Karpas-422 (cell line): ENCODE data around the gene SDK1. TPM values are rescaled to one million over a fixed set of nuclear protein-coding genes. Genes with fewer than 3 reads are reported as not detected.

Experiments used
- DNase-seq: peaks from one replicate; pipeline ENCODE4 v3.0.0-alpha.2; 2015
- H2AFZ ChIP-seq: fragments of 200-600 bp; sonication (generic); 2 replicates; pipeline ENCODE4 v1.6.1; 2014; ENCODE audit warnings: antibody characterized with exemption, low read length, mixed read lengths
- H3K27ac ChIP-seq: fragments of 200-600 bp; sonication (generic); 2 replicates; pipeline ENCODE4 v1.5.1; 2014; ENCODE audit warnings: mild to moderate bottlenecking, low read length, moderate library complexity
- H3K27me3 ChIP-seq: fragments of 200-600 bp; sonication (generic); 2 replicates; pipeline ENCODE4 v1.6.1; 2014; ENCODE audit warnings: low read length, mixed read lengths
- H3K36me3 ChIP-seq: fragments of 200-600 bp; sonication (generic); 2 replicates; pipeline ENCODE4 v1.6.1; 2014; ENCODE audit warnings: low read length, mixed read lengths; ENCODE audit not compliant: insufficient read depth
- H3K4me1 ChIP-seq: fragments of 200-600 bp; sonication (generic); 2 replicates; pipeline ENCODE4 v1.6.1; 2014; ENCODE audit warnings: mild to moderate bottlenecking, low read length, mixed read lengths
- H3K4me2 ChIP-seq: fragments of 200-600 bp; sonication (generic); 2 replicates; pipeline ENCODE4 v1.6.1; 2014; ENCODE audit warnings: low read length, low read depth, mild to moderate bottlenecking; ENCODE audit not compliant: poor library complexity, severe bottlenecking
- H3K4me3 ChIP-seq: fragments of 200-600 bp; sonication (generic); 2 replicates; pipeline ENCODE4 v1.5.1; 2014; ENCODE audit warnings: mild to moderate bottlenecking, antibody characterized with exemption, low read length, mixed read lengths
- H3K79me2 ChIP-seq: fragments of 200-600 bp; sonication (generic); 2 replicates; pipeline ENCODE4 v1.6.1; 2014; ENCODE audit warnings: mild to moderate bottlenecking, low read length, mixed read lengths
- H3K9ac ChIP-seq: fragments of 200-600 bp; sonication (generic); 2 replicates; pipeline ENCODE4 v1.6.0; 2014; ENCODE audit warnings: low read length
- H3K9me2 ChIP-seq: fragments of 200-600 bp; sonication (generic), shearing (Covaris generic); replicated peaks from 2 replicates; pipeline ENCODE4 v1.6.0; 2014; ENCODE audit warnings: mild to moderate bottlenecking, low read length, moderate library complexity; ENCODE audit not compliant: insufficient read depth
- H3K9me3 ChIP-seq: fragments of 300-700, 200-600 bp; sonication (generic); 2 replicates; pipeline ENCODE4 v1.6.1; 2014; ENCODE audit warnings: low read length, mixed read lengths
- H4K20me1 ChIP-seq: fragments of 200-600 bp; sonication (generic); 2 replicates; pipeline ENCODE4 v1.6.1; 2014; ENCODE audit warnings: mild to moderate bottlenecking, antibody characterized with exemption, low read length, low read depth; ENCODE audit not compliant: insufficient read depth
- total RNA-seq: library from RNA; depleted of rRNA; stranded (reverse); fragments of >200 nt; shearing (Covaris generic); gene quantifications from 2 replicates; pipeline ENCODE4 v1.2.3, GENCODE V29; 2014; ENCODE audit warnings: low replicate concordance; rRNA removed

Gene SDK1
- not detected in 2 replicates for total RNA-seq

DNA sequence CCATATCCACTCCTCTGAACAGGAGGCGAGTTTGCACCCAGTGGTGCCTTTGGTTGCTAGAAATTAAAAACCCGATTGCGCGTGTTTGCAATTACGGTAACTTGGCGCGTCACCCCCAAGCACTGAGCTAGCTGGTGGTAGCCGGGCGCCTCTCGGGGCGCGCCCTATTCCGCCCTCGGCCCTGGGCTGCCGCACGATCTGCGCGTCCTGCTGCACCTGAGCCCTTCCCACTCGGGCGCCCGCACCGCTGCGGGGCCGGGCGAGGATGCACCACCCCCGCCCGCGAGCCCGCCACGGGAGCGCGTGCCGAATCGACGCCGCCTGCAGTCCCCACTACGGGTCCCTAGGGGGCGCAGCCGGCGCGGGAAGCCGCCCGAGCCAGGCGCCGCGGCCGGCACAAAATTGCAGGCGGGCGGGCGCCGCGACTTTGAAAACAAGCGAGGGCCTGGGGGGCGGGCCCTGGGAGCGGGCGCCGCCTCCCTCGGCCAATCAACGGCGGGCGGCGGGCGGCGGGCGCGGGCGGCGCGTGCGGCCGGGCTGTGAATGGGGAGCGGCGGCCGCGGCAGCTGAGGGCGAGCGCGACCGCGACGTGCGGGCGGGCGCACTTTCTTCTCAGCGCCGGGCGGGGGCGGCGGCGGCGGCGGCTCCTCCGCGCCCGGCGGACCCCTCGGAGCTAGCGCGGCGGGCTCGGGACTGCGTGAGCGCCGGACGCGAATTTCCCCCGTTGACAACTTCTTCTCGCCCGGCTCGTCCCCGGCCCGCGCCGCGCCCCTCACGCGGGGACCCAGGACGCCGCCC lies at the start of gene SDK1:
TSS of gene SDK1 (plus strand) at position 602 of the 798 bp plus-strand sequence. CDS start 335 bp downstream, outside the sequence.
- Histone ChIP-seq H3K9me3 (no peaks in the 10 kb centered on the region), H3K4me2 (no peak within 1 kb of the TSS), H2AFZ (no peak within 1 kb of the TSS), H3K9ac (no peak within 1 kb of the TSS), H3K79me2 (no peaks in the 10 kb centered on the region), H3K4me3 (no peak within 1 kb of the TSS), H3K27ac (no peak within 1 kb of the TSS), H3K9me2 (no peaks in the 10 kb centered on the region), H3K27me3 (peaks cover 4% of the 10 kb centered on the region; the same call in 1 of the 2 replicates), H3K4me1 (no peaks in the 10 kb centered on the region), H4K20me1 (no peaks in the 10 kb centered on the region), H3K36me3 (no peaks in the 10 kb centered on the region)
- DNase-seq: peak; percentile 77

DNA sequence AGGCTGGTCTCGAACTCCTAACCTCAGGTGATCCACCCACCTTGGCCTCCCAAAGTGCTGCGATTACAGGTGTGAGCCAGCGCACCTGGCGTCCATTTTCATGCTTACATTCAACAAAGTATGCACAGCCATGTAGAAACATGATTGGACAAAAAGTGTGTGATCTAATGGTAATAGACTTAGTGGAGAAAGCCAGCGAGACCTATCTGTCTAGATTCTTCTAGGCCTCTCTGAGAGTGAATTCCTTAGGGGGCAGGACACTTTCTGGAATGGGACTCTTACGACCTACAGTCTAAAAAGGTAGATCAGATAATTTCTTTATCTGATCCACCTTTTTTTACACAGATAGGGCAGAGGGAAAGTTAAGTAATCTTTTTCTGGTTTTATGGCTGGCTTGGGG lies 46.3 kb upstream of the SDK1 start:
- Histone ChIP-seq H3K27me3 (no peaks in the 10 kb centered on the region), H3K9me3 (no peaks in the 10 kb centered on the region), H3K4me3 (no peak overlapping the region), H4K20me1 (no peaks in the 10 kb centered on the region), H3K79me2 (no peaks in the 10 kb centered on the region), H3K36me3 (no peaks in the 10 kb centered on the region), H2AFZ (no peak overlapping the region), H3K4me1 (no peaks in the 10 kb centered on the region), H3K4me2 (no peak overlapping the region), H3K9me2 (no peaks in the 10 kb centered on the region), H3K27ac (no peak overlapping the region), H3K9ac (no peak overlapping the region)
- no peak for DNase-seq

- H3K27me3 ChIP-seq: no peaks in the 10 kb centered on the region
- H3K36me3 ChIP-seq: no peaks in the 10 kb centered on the region
- H3K9ac ChIP-seq: no peak overlapping the region
- no peaks in the 10 kb centered on the region for H3K9me2 ChIP-seq
- H4K20me1 ChIP-seq: no peaks in the 10 kb centered on the region
- no peak overlapping the region for H3K4me2 ChIP-seq
- H3K9me3 ChIP-seq: no peaks in the 10 kb centered on the region
- no peaks in the 10 kb centered on the region for H3K4me1 ChIP-seq
- H3K4me3 ChIP-seq: no peak overlapping the region
- no peaks in the 10 kb centered on the region for H3K79me2 ChIP-seq
- H2AFZ ChIP-seq: no peak overlapping the region
- no peak for DNase-seq
- no peak overlapping the region for H3K27ac ChIP-seq
Measured at GRCh38 chr7:3259711-3260400, 41.2 kb upstream of the SDK1 start.

DNA sequence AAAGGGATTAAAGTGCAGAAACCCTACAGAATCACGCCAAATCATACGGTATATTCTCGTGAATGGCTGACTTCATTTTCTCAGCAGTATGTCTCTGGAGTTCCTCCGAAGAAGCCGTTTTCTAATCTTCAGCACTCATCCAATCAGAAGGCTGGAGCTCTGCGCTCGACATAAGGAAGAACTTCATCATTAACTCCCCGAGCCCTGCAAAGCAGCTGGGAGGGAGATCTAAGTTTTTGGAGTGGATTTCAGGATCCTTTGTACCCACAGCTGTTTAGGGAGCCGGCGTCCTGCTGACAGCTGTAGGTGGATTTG lies 40.7 kb upstream of the SDK1 start:
- no peaks in the 10 kb centered on the region for H3K4me1 ChIP-seq
- H2AFZ ChIP-seq: no peak overlapping the region
- no peaks in the 10 kb centered on the region for H3K36me3 ChIP-seq
- no peak overlapping the region for H3K27ac ChIP-seq
- no peaks in the 10 kb centered on the region for H3K79me2 ChIP-seq
- no peaks in the 10 kb centered on the region for H4K20me1 ChIP-seq
- H3K27me3 ChIP-seq: no peaks in the 10 kb centered on the region
- DNase-seq: no peak
- no peaks in the 10 kb centered on the region for H3K9me3 ChIP-seq
- H3K4me2 ChIP-seq: no peak overlapping the region
- H3K9ac ChIP-seq: no peak overlapping the region
- no peak overlapping the region for H3K4me3 ChIP-seq
- H3K9me2 ChIP-seq: no peaks in the 10 kb centered on the region

DNA sequence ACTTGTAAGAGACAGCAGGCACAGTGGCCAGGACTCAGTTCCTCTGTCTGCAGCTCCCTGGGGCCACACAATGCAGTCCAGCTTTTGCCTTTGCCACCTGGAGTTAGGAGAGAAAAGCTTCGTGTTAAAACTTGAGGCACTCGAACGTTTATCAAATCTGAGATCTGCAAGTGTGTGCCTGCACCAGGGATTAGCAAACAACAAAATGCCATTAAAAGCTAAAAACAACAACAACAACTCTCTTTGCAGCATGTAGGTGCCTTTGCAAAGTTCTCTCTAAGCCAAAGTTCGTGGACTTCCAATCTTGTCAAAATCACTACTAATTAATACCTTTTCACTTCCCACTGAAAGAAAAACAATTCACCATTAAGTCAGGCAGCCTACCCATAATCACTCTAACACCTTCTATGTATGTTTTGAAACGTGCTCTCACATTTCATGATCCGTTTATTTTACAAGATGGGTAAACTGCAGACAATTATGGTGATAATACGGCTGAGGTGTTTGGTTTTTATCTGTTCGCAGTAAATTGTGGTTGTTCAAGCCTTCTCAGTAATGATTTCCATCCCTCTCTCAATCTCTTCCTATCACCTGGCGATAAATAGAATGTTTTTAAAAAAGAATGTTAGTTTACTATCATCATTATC lies 36.2 kb upstream of the SDK1 start:
- H3K4me3 ChIP-seq: no peak overlapping the region
- H3K4me1 ChIP-seq: no peaks in the 10 kb centered on the region
- no peaks in the 10 kb centered on the region for H3K36me3 ChIP-seq
- H2AFZ ChIP-seq: no peak overlapping the region
- no peaks in the 10 kb centered on the region for H4K20me1 ChIP-seq
- no peaks in the 10 kb centered on the region for H3K9me2 ChIP-seq
- no peak overlapping the region for H3K9ac ChIP-seq
- no peak overlapping the region for H3K4me2 ChIP-seq
- DNase-seq: no peak
- no peak overlapping the region for H3K27ac ChIP-seq
- H3K9me3 ChIP-seq: no peaks in the 10 kb centered on the region
- no peaks in the 10 kb centered on the region for H3K79me2 ChIP-seq
- H3K27me3 ChIP-seq: no peaks in the 10 kb centered on the region

DNA sequence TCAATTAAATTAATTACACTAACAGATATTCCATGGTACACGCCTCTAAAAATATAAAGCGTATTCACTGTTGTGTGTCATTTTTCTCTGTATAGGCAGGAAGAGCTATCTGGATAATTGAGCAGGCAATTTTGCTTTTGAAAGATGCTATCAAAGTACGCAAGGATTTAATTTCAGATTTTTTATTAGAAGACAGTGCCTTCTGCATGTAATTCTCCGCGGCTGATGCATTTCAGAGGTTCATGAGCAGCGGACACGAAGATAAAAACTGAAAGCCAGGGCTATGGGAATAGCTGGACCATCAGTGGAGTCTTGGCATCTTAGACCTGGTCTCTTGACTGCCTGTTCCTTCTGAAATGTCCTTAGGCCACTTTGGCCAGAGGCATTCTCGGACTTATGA lies 35.7 kb upstream of the SDK1 start:
- Histone ChIP-seq H2AFZ (no peak overlapping the region), H3K9me2 (no peaks in the 10 kb centered on the region), H3K9me3 (no peaks in the 10 kb centered on the region), H3K36me3 (no peaks in the 10 kb centered on the region), H3K27me3 (no peaks in the 10 kb centered on the region), H3K27ac (no peak overlapping the region), H4K20me1 (no peaks in the 10 kb centered on the region), H3K4me2 (no peak overlapping the region), H3K79me2 (no peaks in the 10 kb centered on the region), H3K4me1 (no peaks in the 10 kb centered on the region), H3K4me3 (no peak overlapping the region), H3K9ac (no peak overlapping the region)
- no peak for DNase-seq

- Histone ChIP-seq H3K9ac (no peak overlapping the region), H2AFZ (no peak overlapping the region), H3K4me3 (no peak overlapping the region), H3K27me3 (no peaks in the 10 kb centered on the region), H3K4me1 (no peaks in the 10 kb centered on the region), H3K36me3 (no peaks in the 10 kb centered on the region), H3K9me2 (no peaks in the 10 kb centered on the region), H3K9me3 (no peaks in the 10 kb centered on the region), H4K20me1 (no peaks in the 10 kb centered on the region), H3K27ac (no peak overlapping the region), H3K79me2 (no peaks in the 10 kb centered on the region), H3K4me2 (no peak overlapping the region)
- no peak for DNase-seq
Measured at GRCh38 chr7:3266240-3266639, 34.8 kb upstream of the SDK1 start.

DNA sequence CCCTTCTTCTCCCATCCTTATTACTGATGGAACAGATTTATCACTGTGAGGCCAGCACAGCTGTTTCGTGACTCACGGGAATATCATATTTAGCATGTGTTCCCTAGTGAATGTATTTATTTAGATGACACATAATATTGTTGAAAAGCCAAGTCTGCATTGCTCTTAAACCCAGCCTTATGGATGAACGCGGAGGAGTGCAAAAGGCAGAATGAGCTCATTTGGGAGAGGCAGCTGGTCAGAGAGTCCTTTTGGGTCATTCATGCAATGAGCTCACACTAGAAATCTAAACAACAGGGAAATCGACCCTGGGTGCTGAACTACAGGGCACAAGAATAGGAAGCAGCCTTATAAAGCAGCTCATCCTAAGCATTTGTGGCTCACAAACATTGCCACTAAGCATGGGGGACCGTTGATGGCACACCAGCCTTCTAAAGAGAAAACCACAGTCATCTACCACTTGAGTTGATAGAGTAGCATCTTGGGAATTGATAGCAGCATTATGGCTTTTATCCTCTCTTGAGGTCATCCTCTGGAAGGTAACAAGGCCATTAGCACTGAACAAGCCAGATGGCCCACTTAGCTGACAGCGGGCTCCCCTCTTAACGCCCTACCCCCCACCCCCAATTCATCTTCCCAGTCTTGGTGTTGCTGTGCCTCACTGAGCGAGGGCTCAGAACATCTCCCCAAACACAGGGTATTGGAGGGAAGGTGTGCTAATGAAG lies 32.9 kb upstream of the SDK1 start:
- H3K9me2 ChIP-seq: no peaks in the 10 kb centered on the region
- H3K36me3 ChIP-seq: no peaks in the 10 kb centered on the region

More for the DNA sequence above, 32.9 kb upstream of the SDK1 start:
- Histone ChIP-seq H3K9ac (no peak overlapping the region), H3K79me2 (no peaks in the 10 kb centered on the region), H2AFZ (no peak overlapping the region), H3K27me3 (no peaks in the 10 kb centered on the region), H3K9me3 (no peaks in the 10 kb centered on the region), H3K4me3 (no peak overlapping the region), H4K20me1 (no peaks in the 10 kb centered on the region), H3K27ac (no peak overlapping the region), H3K4me1 (no peaks in the 10 kb centered on the region), H3K4me2 (no peak overlapping the region)
- DNase-seq: no peak
